ENCODE measurements around the gene CMTM7. TPM values are rescaled to one million over a fixed set of nuclear protein-coding genes. Genes with fewer than 3 reads are reported as not detected.
"Not testable (repeated sequence)": the region's sequence is repeated elsewhere in the genome, so short reads cannot be mapped to it uniquely, and the experiment has no call there.

The CMTM7 gene
- polyA plus RNA-seq, 5 donors: 65.5 to 73.0 (median 69.4) TPM

- no peak for DNase-seq
These were observed 15.5 kb upstream of the CMTM7 start for GRCh38 chr3:32376115-32376514.

- no peak for DNase-seq
These were observed 11.7 kb upstream of the CMTM7 start for GRCh38 chr3:32379831-32380500.

GRCh38 chr3:32381922-32382321, 9.7 kb upstream of the CMTM7 start:
- DNase-seq: no peak

GRCh38 chr3:32383136-32383711, 8.4 kb upstream of the CMTM7 start:
- DNase-seq: no peak

- DNase-seq: no peak
These were observed 6.7 kb upstream of the CMTM7 start for GRCh38 chr3:32384938-32385337.

GRCh38 chr3:32387512-32387911, 4.1 kb upstream of the CMTM7 start:
- DNase-seq: no peak

- not testable (repeated sequence) for DNase-seq
These were observed 2.1 kb upstream of the CMTM7 start for GRCh38 chr3:32389577-32389976.

- peak; percentile 55 to 60 for DNase-seq
These were observed 1.1 kb downstream of the CMTM7 start for GRCh38 chr3:32392536-32393302.

- no peak for DNase-seq
These were observed 3.8 kb downstream of the CMTM7 start for GRCh38 chr3:32395496-32395895.

- no peak for DNase-seq
These were observed 6.3 kb downstream of the CMTM7 start for GRCh38 chr3:32397941-32398340.

- no peak for DNase-seq
These were observed 6.9 kb downstream of the CMTM7 start for GRCh38 chr3:32398531-32398930.

- no peak for DNase-seq
These were observed 7.5 kb downstream of the CMTM7 start for GRCh38 chr3:32399030-32399620.

GRCh38 chr3:32401126-32401525, 9.5 kb downstream of the CMTM7 start:
- no peak for DNase-seq

- DNase-seq: peak; percentile 82 to 83
These were observed 10.0 kb downstream of the CMTM7 start for GRCh38 chr3:32401556-32402081.

GRCh38 chr3:32403663-32404062, 12.0 kb downstream of the CMTM7 start:
- DNase-seq: no peak

GRCh38 chr3:32404714-32405113, 13.1 kb downstream of the CMTM7 start:
- no peak for DNase-seq

GRCh38 chr3:32405155-32405554, 13.5 kb downstream of the CMTM7 start:
- DNase-seq: no peak

- no peak for DNase-seq
These were observed 14.2 kb downstream of the CMTM7 start for GRCh38 chr3:32405711-32406323.

GRCh38 chr3:32406486-32407408, 15.1 kb downstream of the CMTM7 start:
- DNase-seq: no peak

GRCh38 chr3:32410367-32411246, 19.0 kb downstream of the CMTM7 start:
- DNase-seq: no peak
